Measurements from ENCODE around the gene COL19A1. TPM values are rescaled to one million over a fixed set of nuclear protein-coding genes. Genes with fewer than 3 reads are reported as not detected.

COL19A1 gene
- polyA plus RNA-seq, 1 donor: 3.4 TPM

DNA sequence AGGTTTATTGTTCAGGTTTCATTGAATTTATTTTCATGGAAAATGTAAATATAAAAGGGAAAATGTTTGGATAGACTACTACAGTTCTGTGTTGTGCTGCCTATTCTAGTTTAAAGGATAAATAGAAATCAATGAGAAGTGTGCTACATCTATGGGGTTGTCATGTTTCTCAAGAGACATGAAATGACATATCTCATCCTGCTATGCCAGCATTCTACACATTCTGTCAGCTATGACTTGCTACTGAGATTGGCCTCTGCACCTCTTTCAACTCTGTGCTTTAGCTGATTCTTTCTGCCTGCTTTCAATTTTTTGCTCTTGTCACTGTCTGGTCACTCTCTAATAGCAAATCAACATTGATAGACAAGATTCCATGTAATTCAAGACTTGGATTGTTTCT lies 33.8 kb upstream of the COL19A1 start:
- Histone ChIP-seq H3K9me3 (ENCODE audit: control insufficient read depth, low read depth, low read length) (no peaks in the 10 kb centered on the region), H3K4me3 (ENCODE audit: low read length) (no peak overlapping the region), H3K27me3 (ENCODE audit: control insufficient read depth, insufficient read depth, low read length) (no peaks in the 10 kb centered on the region), H3K36me3 (ENCODE audit: control insufficient read depth, insufficient read depth, low read length) (no peaks in the 10 kb centered on the region), H3K4me1 (ENCODE audit: control insufficient read depth, insufficient read depth, low read length) (no peaks in the 10 kb centered on the region), H3K27ac (ENCODE audit: low read length) (no peak overlapping the region)
- DNase-seq: no peak

DNA sequence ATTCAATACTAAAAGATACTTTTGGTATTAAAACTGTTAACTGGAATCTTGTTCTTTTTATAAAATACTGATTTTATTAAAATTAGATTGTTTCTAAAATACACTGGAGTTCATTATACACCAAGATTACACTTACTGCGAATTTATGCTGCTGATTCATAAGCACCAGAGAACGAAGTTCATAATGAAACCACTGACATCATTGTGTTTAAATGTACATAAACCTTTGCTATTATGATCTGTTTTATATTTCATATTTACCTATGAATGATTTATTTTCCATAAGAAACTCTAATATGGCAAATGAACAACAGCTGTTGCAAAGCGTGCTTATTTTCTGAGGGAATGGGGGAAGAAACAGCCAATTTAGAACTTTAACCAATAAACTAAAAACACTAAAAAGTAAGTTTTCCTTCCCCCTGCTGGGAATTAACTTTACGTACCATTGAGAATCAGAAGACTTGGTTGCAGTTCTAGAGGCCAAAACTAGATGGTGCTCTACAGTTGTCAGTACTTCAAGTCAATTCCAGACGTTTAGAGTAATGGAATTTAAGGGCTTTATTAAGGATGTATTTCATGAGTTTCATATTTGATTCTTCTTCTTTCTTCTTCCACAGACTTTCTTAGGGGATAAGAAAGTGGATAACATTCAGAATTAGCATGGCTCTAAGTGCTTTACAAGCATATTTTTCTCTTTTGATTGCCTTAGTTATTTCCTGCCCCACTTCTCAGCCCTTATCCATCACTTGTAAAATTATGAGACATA lies 30.8 kb upstream of the COL19A1 start:
- Histone ChIP-seq H3K36me3 (ENCODE audit: control insufficient read depth, insufficient read depth, low read length) (no peaks in the 10 kb centered on the region), H3K4me1 (ENCODE audit: control insufficient read depth, insufficient read depth, low read length) (no peaks in the 10 kb centered on the region), H3K4me3 (ENCODE audit: low read length) (no peak overlapping the region), H3K27me3 (ENCODE audit: control insufficient read depth, insufficient read depth, low read length) (no peaks in the 10 kb centered on the region), H3K27ac (ENCODE audit: low read length) (no peak overlapping the region), H3K9me3 (ENCODE audit: control insufficient read depth, low read depth, low read length) (no peaks in the 10 kb centered on the region)
- DNase-seq: peak; percentile 24 to 38
- 13% methylated on average over 3 of the region's 5 CpGs for WGBS (ENCODE audit: insufficient coverage, low lambda C conversion rate)

DNA sequence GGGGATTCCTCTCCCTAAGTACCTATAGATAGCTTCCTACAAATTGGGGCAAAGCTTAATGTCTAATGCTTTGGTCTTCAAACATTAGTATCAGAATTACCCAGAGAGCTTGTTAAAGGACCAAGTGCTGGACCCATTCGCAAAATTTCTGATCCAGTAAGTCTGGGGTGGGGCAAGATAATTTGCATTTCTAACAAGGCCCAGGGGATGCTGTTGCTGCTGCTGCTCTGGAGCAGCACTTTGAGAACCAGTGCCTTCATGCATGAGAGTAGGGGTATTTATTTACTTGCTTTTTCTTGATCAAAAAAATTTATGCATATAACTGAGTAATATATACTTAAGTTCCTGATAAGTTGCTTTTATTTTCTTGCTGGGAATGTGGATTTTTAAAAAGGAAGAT lies 24.5 kb upstream of the COL19A1 start:
- H3K4me1 ChIP-seq (ENCODE audit: control insufficient read depth, insufficient read depth, low read length): no peaks in the 10 kb centered on the region
- no CpG with 5 or more reads among the region's 1 CpG for whole genome bisulfite sequencing (ENCODE audit: insufficient coverage, low lambda C conversion rate)
- H3K27me3 ChIP-seq (ENCODE audit: control insufficient read depth, insufficient read depth, low read length): peaks cover 7% of the 10 kb centered on the region
- no peak for DNase-seq
- H3K4me3 ChIP-seq (ENCODE audit: low read length): no peak overlapping the region
- H3K36me3 ChIP-seq (ENCODE audit: control insufficient read depth, insufficient read depth, low read length): no peaks in the 10 kb centered on the region
- no peak overlapping the region for H3K27ac ChIP-seq (ENCODE audit: low read length)
- no peaks in the 10 kb centered on the region for H3K9me3 ChIP-seq (ENCODE audit: control insufficient read depth, low read depth, low read length)

DNA sequence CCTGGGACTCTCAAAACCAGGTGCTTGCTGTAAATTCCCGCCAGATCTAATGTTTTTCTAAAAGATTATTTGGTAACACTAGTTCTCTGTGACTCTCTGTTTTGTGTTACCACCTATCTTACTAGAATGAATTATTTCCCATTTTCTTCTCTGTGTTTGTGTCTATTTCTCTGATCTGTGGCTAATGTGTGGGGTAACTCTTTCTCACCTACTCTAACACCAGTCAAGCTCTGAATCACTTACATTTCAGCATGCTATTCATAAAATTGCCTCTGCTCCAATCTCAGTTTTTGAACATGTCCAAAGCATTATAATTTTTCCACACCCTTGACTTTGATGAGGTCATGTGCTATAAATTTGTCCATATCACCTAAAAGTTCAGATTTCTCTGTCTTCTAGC lies 23.2 kb upstream of the COL19A1 start:
- Histone ChIP-seq H3K9me3 (ENCODE audit: control insufficient read depth, low read depth, low read length) (no peaks in the 10 kb centered on the region), H3K27me3 (ENCODE audit: control insufficient read depth, insufficient read depth, low read length) (peaks cover 7% of the 10 kb centered on the region), H3K4me3 (ENCODE audit: low read length) (no peak overlapping the region), H3K27ac (ENCODE audit: low read length) (no peak overlapping the region), H3K4me1 (ENCODE audit: control insufficient read depth, insufficient read depth, low read length) (no peaks in the 10 kb centered on the region), H3K36me3 (ENCODE audit: control insufficient read depth, insufficient read depth, low read length) (no peaks in the 10 kb centered on the region)
- DNase-seq: no peak
- WGBS (ENCODE audit: insufficient coverage, low lambda C conversion rate): no CpG with 5 or more reads among the region's 1 CpG

DNA sequence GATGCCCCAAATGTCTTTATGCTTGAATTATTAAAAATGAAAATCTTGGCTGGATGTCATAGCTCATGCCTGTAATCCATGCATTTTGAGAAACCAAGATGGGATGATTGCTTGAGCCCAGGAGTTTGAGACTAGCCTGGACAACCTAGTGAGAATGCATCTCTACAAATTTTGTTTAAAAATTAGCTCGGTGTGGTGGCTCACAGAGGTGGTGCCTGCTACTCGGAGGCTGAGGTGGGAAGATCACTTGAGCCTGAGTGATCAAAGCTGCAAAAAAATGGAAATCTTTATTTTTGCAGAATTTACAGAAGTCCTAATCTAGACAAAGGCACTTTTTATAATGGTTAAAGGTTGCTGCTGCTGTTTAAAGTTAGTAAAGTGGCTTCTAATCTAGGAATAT lies 20.0 kb upstream of the COL19A1 start:
- DNase-seq: no peak
- no peaks in the 10 kb centered on the region for H3K4me1 ChIP-seq (ENCODE audit: control insufficient read depth, insufficient read depth, low read length)
- H3K4me3 ChIP-seq (ENCODE audit: low read length): no peak overlapping the region
- H3K36me3 ChIP-seq (ENCODE audit: control insufficient read depth, insufficient read depth, low read length): no peaks in the 10 kb centered on the region
- WGBS (ENCODE audit: insufficient coverage, low lambda C conversion rate): no CpG with 5 or more reads among the region's 2 CpGs
- no peak overlapping the region for H3K27ac ChIP-seq (ENCODE audit: low read length)
- no peaks in the 10 kb centered on the region for H3K9me3 ChIP-seq (ENCODE audit: control insufficient read depth, low read depth, low read length)
- H3K27me3 ChIP-seq (ENCODE audit: control insufficient read depth, insufficient read depth, low read length): peaks cover 7% of the 10 kb centered on the region

DNA sequence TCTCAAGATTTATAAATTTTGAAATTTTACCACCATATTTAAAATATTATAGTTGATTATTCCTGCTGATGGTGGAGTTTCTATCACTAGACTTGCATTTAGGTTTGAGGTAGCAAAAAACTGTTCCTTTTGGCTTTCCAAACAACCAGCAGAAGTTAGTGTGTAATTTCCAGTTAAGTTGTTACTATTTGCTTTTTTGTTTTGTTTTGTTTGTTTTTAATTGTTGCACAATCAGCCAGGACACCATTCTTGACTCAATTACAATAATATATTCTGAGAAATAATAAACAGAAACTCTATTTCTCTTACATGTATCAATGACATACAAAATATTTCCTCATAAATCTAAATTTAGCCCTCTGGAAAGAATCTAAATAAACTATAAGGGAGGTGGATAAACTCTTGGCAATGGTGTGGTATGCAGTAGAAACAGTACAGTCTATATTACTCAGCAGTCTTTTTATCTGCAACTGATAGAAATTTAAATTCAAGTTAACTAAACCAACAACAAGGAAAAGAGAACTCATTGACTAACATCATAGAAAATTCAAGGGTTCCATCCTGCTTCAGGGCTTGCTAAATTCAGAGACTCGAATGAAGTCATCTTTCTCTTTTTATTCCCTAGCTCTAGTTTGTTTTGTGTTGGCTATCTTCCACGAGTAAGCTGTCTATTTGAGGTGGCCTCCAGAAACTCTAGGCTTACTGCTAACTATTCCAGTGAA lies 19.4 kb upstream of the COL19A1 start:
- no CpG with 5 or more reads among the region's 2 CpGs for WGBS (ENCODE audit: insufficient coverage, low lambda C conversion rate)

DNA sequence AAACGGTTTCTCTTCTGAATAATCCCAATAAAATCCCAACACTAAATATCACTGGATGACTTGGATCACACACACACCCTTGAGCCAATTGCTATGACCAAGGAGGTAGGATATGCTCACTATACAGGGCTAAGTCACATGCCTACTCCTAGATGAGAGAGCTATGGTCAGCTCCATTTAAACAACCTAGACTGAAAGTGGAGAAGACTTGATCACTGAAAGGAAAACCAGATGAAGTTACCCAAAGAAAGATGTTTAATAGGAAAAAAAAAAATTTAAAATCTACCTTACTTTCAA lies 18.9 kb upstream of the COL19A1 start:
- Histone ChIP-seq H3K36me3 (ENCODE audit: control insufficient read depth, insufficient read depth, low read length) (no peaks in the 10 kb centered on the region), H3K27me3 (ENCODE audit: control insufficient read depth, insufficient read depth, low read length) (peaks cover 4% of the 10 kb centered on the region), H3K4me3 (ENCODE audit: low read length) (no peak overlapping the region), H3K9me3 (ENCODE audit: control insufficient read depth, low read depth, low read length) (no peaks in the 10 kb centered on the region), H3K27ac (ENCODE audit: low read length) (no peak overlapping the region), H3K4me1 (ENCODE audit: control insufficient read depth, insufficient read depth, low read length) (no peaks in the 10 kb centered on the region)
- DNase-seq: no peak
- 80% methylated on average over 1 of the region's 1 CpG for WGBS (ENCODE audit: insufficient coverage, low lambda C conversion rate)

More for the DNA sequence above, 19.4 kb upstream of the COL19A1 start:
- Histone ChIP-seq H3K4me3 (ENCODE audit: low read length) (no peak overlapping the region), H3K4me1 (ENCODE audit: control insufficient read depth, insufficient read depth, low read length) (no peaks in the 10 kb centered on the region), H3K27me3 (ENCODE audit: control insufficient read depth, insufficient read depth, low read length) (peaks cover 4% of the 10 kb centered on the region), H3K27ac (ENCODE audit: low read length) (no peak overlapping the region), H3K9me3 (ENCODE audit: control insufficient read depth, low read depth, low read length) (no peaks in the 10 kb centered on the region), H3K36me3 (ENCODE audit: control insufficient read depth, insufficient read depth, low read length) (no peaks in the 10 kb centered on the region)
- DNase-seq: no peak

DNA sequence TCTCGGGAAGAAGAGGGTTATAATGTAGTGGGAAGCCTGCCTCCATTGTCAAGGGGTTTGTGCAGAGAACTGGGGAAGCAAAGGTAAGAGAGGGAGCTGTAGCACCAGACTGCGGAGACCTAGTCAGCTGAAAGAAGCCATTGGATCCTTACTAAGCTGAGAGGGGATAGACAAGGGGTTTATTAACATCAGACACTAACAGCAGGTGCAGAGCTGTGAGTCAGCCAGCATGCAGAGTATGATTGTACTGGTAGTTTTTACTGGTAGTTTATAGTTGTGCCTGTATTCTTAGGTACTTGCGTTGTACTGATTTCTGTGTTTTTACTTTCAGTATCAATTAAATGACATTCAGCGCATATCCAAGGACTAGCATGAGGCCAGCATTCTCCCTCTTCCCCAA lies 17.8 kb upstream of the COL19A1 start:
- WGBS (ENCODE audit: insufficient coverage, low lambda C conversion rate): 80% methylated on average over 1 of the region's 4 CpGs
- H3K27ac ChIP-seq (ENCODE audit: low read length): no peak overlapping the region
- H3K4me3 ChIP-seq (ENCODE audit: low read length): no peak overlapping the region
- DNase-seq: no peak
- H3K4me1 ChIP-seq (ENCODE audit: control insufficient read depth, insufficient read depth, low read length): no peaks in the 10 kb centered on the region
- H3K36me3 ChIP-seq (ENCODE audit: control insufficient read depth, insufficient read depth, low read length): no peaks in the 10 kb centered on the region
- no peaks in the 10 kb centered on the region for H3K9me3 ChIP-seq (ENCODE audit: control insufficient read depth, low read depth, low read length)
- H3K27me3 ChIP-seq (ENCODE audit: control insufficient read depth, insufficient read depth, low read length): no peaks in the 10 kb centered on the region

DNA sequence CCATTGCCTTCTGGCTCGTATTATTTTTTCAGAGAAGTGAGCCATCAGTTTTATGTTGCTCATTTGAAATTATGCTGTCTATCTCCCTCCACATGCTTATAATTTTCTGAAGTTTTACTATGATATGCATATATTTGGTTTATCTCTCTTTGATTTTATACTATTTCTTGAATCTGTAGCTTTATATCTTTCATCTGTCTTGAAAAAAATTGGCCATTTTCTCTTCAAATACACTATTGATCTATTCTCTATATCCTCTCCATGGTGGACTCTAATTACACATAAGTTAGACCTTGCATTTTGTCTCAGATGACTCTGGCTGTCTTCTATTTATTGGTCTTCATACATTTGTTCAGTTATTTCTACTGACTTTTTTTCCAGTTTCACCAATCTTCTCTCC lies 13.7 kb upstream of the COL19A1 start:
- no peak for DNase-seq

DNA sequence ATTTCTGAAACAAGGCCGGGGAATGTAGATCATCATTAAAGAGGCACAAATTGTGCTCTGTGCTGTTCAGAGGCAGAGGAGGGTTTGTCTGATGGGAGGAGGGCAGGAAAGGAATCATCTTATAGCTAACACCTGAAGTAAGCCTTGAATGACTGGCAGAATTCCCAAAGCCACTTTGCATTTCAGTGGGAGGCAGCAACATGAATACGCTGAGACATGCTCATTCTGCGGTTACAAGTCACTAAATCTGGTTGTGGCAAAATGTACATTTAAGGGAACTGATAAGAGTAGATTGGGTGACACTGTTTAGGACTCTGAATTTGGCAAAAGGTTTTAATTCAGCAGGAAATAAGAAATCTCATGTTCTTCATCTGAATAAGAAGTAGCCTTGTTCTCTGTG lies 4.4 kb upstream of the COL19A1 start:
- Histone ChIP-seq H3K36me3 (ENCODE audit: control insufficient read depth, insufficient read depth, low read length) (no peaks in the 10 kb centered on the region), H3K4me3 (ENCODE audit: low read length) (no peak overlapping the region), H3K27me3 (ENCODE audit: control insufficient read depth, insufficient read depth, low read length) (peaks cover 5% of the 10 kb centered on the region), H3K27ac (ENCODE audit: low read length) (no peak overlapping the region), H3K9me3 (ENCODE audit: control insufficient read depth, low read depth, low read length) (no peaks in the 10 kb centered on the region), H3K4me1 (ENCODE audit: control insufficient read depth, insufficient read depth, low read length) (no peaks in the 10 kb centered on the region)
- 100% methylated on average over 1 of the region's 3 CpGs for WGBS (ENCODE audit: insufficient coverage, low lambda C conversion rate)
- DNase-seq: no peak

More for the DNA sequence above, 13.7 kb upstream of the COL19A1 start:
- Histone ChIP-seq H3K27ac (ENCODE audit: low read length) (no peak overlapping the region), H3K27me3 (ENCODE audit: control insufficient read depth, insufficient read depth, low read length) (no peaks in the 10 kb centered on the region), H3K36me3 (ENCODE audit: control insufficient read depth, insufficient read depth, low read length) (no peaks in the 10 kb centered on the region), H3K4me1 (ENCODE audit: control insufficient read depth, insufficient read depth, low read length) (no peaks in the 10 kb centered on the region), H3K4me3 (ENCODE audit: low read length) (no peak overlapping the region), H3K9me3 (ENCODE audit: control insufficient read depth, low read depth, low read length) (no peaks in the 10 kb centered on the region)
- 63% methylated on average over 1 of the region's 1 CpG for WGBS (ENCODE audit: insufficient coverage, low lambda C conversion rate)

DNA sequence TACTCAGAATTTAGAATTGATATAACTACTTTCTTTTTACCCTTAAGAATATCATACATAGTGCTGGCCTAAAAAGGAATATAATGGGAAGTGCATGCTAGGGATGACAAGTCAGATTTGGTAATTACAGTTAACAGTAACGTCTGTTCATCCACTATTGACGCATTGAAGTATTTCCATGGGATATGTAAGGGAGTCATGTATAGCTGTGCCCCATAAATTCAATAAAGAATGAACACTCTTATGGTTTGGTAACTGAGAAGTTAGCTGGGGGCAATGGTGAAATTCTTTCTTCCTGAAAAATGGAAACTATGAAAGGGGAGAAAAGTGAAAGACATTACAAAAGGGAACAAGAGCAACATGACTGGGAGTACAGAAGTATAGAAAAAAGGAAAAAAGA lies 2.6 kb upstream of the COL19A1 start:
- 100% methylated on average over 1 of the region's 2 CpGs for WGBS (ENCODE audit: insufficient coverage, low lambda C conversion rate)
- Histone ChIP-seq H3K9me3 (ENCODE audit: control insufficient read depth, low read depth, low read length) (no peaks in the 10 kb centered on the region), H3K27me3 (ENCODE audit: control insufficient read depth, insufficient read depth, low read length) (peaks cover 16% of the 10 kb centered on the region), H3K4me1 (ENCODE audit: control insufficient read depth, insufficient read depth, low read length) (no peaks in the 10 kb centered on the region), H3K4me3 (ENCODE audit: low read length) (no peak overlapping the region), H3K27ac (ENCODE audit: low read length) (no peak overlapping the region), H3K36me3 (ENCODE audit: control insufficient read depth, insufficient read depth, low read length) (no peaks in the 10 kb centered on the region)
- DNase-seq: no peak

All from large intestine (tissue), 3 donors.